HFF-Myc (cell line): ENCODE measurements around the gene TRIM31.

Experiments
- DNase-seq: peaks from one replicate; pipeline ENCODE4 v3.0.0-alpha.2; 2011; ENCODE audit warnings: low read depth; ENCODE audit errors: extremely low read depth
- H3K4me3 ChIP-seq: replicated peaks from 2 replicates; pipeline ENCODE4 v1.5.1; 2011; ENCODE audit warnings: low read depth, mild to moderate bottlenecking, control low read depth, low read length
- TF ChIP-seq, protein P1 (sequence below): IDR thresholded peaks from 2 replicates; pipeline ENCODE4 v1.5.1; 2012; ENCODE audit warnings: mild to moderate bottlenecking, low read depth, low read length, control low read depth; ENCODE audit errors: missing control alignments

TRIM31 gene, protein sequence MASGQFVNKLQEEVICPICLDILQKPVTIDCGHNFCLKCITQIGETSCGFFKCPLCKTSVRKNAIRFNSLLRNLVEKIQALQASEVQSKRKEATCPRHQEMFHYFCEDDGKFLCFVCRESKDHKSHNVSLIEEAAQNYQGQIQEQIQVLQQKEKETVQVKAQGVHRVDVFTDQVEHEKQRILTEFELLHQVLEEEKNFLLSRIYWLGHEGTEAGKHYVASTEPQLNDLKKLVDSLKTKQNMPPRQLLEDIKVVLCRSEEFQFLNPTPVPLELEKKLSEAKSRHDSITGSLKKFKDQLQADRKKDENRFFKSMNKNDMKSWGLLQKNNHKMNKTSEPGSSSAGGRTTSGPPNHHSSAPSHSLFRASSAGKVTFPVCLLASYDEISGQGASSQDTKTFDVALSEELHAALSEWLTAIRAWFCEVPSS

DNA sequence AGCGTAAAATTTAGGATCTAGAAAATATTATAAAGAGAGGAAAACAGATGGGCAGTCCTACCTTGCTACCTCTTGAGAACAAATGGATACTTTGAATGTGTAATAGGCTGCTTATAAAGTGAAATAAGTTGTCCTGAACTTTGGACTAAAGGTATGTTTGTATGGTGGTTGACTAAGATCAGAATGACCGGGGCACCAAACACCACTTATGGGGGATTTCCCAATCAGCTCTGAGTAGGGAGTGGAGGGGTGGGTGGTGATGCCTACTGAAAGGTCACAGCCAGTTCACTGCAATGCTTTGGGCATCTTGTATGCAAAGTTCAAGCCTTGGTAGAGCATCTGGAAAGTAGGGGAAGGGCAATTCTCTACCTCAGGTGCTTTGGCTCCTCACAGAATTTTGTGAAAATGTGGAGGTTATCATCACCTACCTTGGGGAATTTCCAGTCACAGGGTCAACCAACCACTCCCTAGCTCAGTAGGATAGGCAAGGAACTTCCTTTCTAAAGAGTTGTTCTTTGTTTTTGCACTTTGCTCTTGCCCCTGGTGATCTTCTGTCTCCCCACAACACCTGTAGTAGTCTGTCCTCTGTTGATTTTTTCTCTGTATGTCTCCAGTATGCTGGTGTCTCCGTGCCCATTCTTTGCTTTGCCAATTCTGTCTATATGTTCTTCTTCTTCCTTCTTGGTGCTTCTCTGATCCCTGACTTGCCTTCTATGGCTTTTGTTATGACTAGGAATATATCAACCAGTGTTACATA is at the start of gene TRIM31:
TRIM31 (minus strand) TSS at position 88 of the 757 bp plus-strand sequence. CDS start 285 bp downstream, outside the sequence.
- TF ChIP-seq, protein P1, sequence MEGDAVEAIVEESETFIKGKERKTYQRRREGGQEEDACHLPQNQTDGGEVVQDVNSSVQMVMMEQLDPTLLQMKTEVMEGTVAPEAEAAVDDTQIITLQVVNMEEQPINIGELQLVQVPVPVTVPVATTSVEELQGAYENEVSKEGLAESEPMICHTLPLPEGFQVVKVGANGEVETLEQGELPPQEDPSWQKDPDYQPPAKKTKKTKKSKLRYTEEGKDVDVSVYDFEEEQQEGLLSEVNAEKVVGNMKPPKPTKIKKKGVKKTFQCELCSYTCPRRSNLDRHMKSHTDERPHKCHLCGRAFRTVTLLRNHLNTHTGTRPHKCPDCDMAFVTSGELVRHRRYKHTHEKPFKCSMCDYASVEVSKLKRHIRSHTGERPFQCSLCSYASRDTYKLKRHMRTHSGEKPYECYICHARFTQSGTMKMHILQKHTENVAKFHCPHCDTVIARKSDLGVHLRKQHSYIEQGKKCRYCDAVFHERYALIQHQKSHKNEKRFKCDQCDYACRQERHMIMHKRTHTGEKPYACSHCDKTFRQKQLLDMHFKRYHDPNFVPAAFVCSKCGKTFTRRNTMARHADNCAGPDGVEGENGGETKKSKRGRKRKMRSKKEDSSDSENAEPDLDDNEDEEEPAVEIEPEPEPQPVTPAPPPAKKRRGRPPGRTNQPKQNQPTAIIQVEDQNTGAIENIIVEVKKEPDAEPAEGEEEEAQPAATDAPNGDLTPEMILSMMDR, result no peak
- no peak for DNase-seq
- no peak within 1 kb of the TSS for H3K4me3 ChIP-seq

DNA sequence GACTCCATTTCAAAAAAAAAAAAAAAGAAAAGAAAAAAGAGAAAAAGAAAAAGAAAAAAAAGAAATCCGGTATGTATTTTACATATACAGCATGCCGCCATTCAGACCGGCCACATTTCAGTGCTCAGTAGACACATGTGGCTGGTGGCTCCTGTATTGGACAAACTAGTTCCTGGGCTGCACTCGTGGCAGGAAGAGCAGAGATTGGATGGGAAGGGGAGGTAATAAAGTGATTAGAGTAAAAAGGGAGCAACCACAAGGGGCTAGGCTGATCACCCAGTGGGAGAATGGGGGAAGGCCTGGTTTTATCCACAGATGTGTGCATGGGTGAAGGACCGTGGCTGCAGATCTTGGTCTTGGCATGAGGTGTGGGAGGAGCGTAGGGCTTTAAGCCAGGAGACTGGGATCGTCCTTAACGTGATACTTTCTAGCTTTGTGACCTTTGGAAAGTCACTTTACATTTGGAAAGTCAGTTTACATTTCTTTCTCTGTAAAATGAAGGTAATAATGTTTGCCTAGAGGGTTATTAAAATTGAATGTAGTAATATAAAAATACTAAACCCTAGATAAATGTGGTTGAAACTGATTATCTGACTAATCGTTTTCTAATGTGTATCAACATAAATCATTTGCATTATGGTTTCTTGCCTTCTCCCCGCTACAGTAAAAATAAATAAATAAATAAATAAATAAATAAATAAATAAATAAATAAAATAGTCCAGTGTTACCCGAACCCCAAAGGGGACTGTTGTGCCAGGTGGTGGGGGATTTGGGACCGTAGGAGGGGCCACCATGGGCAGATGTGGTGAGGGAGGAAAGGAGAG is 49.6 kb upstream of the TRIM31 start:
- no peak for DNase-seq
- TF ChIP-seq, protein P1, result no peak
- no peak overlapping the region for H3K4me3 ChIP-seq

DNA sequence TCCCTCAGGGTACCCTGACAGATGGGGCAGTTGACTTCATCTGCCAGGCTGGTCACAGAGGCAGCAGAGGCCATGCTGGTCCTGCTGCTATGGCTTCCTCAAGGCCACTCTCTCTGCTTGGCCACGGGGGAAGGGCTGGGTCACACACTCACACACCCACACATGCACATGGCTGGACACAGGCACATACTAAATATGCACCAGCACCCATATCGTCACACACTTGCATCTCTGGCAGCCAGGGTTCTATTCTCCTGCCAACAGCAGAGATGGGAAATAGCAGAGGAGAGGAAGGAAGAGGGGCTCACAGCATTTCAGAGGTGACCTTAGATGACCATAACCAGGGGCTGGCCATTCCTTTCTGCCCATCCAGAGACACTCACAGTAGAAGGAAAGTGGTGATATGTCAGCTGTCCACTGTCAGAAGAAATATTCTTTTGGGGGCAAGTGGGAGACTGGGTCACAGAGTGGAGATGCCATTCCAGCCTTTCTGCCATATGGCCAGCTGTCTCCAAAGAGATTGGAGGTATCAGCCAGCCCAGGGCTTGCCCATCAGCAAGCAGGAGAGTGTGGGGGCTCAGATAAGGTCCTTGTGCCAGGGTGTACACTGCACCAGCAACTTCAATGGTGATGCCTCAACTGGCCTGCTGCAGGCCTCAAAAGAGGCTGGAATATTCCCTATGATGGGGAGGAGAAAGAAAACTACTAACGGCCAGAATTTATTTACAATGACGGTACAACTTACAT is 48.1 kb upstream of the TRIM31 start, which contains the start of gene TRIM10:
TRIM10 (minus strand) TSS at position 427 of the 747 bp plus-strand sequence; CDS start at position 74, 353 bp downstream.
- DNase-seq, result no peak
- H3K4me3 ChIP-seq, result no peak within 1 kb of the TSS
- TF ChIP-seq, protein P1, result no peak

DNA sequence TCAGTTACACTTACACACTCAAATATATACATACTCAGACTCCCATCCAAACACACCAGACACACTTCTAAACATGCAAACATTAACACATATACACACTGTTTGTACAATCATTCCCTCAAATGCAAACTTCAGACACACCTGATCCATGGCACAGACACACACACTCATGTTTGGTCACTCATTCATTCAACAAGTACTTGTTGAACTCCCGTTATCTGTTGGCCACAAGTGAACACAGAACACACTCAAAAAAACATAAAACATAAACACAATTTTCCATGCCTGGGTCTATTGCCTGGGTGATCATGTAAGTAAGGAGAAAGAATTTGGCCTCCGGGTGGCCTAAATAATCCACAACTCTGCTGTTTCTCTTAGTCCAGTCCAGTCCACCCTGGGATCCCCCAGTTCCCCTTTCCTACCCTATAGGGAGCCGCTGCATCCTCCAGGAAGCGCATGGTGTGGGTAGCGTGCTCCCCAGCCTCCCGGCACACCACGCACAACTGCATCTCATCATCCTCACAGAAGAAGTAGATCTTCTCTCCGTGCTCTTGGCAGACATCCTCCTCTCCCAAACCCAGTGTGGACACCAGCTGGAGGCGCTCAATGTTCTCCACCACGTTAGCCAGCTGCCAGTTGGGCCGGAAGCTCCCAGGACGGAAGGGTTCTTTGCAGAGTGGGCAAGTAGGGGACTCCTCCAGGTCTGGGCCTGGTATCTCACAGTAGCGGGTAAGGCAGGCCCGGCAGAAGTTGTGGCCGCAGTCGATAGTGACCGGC is 47.3 kb upstream of the TRIM31 start:
- no peak for DNase-seq
- no peak overlapping the region for H3K4me3 ChIP-seq
- TF ChIP-seq, protein P1, result no peak

DNA sequence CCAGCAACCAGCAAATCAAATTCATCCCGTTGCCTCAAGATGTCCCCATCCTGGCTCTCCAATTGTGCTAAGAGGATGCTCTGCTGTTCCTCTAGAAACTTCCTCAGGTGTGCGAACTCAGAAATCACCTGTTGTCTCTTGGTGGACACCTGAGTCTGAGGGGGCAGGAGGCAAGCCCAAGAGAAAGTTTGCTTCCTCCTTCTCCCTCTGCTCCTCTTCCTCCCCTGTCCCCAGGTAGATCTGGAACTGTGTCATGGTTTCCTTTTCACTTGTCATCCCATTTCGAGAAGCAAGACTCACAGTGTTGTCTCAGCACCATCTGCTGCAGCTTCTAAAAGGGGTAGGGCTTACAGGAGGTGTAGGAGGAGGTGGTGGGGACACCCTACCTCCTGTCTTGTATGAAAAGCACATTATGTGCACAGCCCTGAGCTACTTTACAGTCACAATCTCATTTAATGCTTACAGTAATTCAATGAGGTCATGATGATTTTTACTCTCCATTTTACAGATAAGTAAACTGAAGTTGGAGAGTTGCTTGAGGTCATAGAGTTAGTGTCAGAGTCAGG is 45.7 kb upstream of the TRIM31 start:
- H3K4me3 ChIP-seq, result no peak overlapping the region
- TF ChIP-seq, protein P1, result no peak
- no peak for DNase-seq
